GM21528 (cell line): ENCODE results near the gene RPLP1.
A peak's percentile ranks its signal among the peaks of the same experiment; 100 is the strongest.
"Not testable (repeated sequence)": the region's sequence is repeated elsewhere in the genome, so short reads cannot be mapped to it uniquely, and the experiment has no call there.

ENCODE experiments used
- ATAC-seq: cut with Tn5 transposase; IDR thresholded peaks from one replicate; pipeline ENCODE4 v1.9.1; 2021; ENCODE audit warnings: mild to moderate bottlenecking, moderate library complexity; ENCODE audit not compliant: unreplicated experiment, low FRiP score

RPLP1 gene

GRCh38 chr15:69435985-69436384, 16.6 kb upstream of the RPLP1 start:
- ATAC-seq: no peak

DNA sequence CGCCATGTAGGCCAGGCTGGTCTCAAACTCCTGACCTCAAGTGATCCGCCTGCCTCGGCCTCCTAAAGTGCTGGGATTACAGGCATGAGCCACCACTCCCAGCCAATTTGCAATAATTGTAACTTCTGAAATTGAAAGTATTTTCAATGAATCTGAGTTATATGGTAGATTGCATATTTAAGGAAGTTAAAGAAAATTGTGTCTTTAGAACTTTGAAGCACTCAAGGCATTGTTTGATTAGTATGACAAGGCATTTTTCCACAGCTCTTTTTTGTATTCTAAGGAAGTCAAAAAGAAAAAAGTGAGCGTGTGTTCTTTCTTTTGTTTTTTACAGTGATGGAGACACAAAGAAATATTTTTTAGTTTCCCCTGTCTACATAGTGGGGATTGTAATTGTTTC, 15.7 kb upstream of the RPLP1 start:
- no peak for ATAC-seq

GRCh38 chr15:69439623-69440022, 13.0 kb upstream of the RPLP1 start:
- ATAC-seq: no peak

DNA sequence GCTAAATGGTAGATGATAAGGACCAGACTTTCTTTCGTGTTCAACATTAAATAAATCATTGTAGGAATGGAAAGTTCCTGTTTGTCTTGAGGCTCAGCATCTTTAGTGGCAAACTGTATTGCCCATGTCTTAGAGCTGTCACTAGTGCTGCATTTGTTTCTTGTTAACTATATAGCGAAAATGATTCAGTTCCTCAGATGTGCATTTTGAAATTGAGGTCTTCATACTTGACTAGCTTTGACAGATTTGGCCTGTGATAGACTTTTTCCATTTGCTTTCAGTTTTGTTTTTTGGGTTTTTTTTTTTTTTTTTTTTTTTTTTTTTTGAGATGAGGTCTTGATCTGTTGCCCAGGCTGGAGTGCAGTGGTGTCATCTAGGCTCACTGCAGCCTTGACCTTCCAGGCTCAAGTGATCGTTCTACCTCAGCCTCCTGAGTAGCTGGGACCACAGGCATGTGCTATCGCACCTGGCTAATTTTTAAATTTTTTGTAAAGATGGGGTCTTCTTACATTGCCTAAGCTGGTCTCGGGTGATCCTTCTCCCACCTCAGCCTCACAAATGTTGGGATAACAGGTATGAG, 9.5 kb upstream of the RPLP1 start:
- ATAC-seq: peak; percentile 60

GRCh38 chr15:69444686-69445085, 7.9 kb upstream of the RPLP1 start:
- ATAC-seq: no peak

DNA sequence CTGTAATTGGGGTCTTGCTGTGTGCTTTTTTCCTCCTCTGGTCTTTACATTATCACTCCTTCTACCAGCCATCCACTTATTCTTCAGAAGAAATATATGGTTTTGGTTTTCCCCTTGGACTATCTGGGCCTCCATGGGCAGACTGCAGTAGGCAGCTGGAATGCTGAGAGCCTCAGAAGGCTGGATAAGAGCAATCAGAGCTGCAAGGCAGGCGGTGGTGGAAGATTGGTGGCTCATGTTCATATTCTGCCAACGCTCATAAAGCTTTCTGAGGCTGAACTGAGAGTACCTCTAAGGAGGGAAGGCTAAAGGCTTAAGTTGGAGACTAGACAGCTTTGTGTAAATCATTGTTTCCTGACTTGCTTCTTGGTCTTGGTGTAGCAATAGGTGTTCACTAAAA, 5.7 kb upstream of the RPLP1 start:
- no peak for ATAC-seq

DNA sequence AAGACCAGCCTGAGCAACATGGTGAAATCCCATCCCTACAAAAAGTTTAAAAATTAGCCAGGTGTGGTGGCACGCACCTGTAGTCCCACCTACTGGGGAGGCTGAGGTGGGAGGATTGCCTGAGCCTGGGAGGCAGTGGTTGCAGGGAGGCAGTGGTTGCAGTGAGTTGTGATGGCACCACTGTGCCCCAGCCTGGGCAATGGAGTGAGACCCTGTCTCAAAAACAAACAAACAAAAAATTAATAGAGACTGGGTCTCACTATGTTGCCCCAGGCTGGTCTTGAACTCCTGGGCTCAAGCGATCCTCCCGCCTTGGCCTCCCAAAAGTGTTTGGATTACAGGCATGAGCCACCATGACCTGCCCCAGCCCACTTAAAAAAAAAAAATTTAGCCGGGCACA, 2.4 kb upstream of the RPLP1 start:
- not testable (repeated sequence) for ATAC-seq

DNA sequence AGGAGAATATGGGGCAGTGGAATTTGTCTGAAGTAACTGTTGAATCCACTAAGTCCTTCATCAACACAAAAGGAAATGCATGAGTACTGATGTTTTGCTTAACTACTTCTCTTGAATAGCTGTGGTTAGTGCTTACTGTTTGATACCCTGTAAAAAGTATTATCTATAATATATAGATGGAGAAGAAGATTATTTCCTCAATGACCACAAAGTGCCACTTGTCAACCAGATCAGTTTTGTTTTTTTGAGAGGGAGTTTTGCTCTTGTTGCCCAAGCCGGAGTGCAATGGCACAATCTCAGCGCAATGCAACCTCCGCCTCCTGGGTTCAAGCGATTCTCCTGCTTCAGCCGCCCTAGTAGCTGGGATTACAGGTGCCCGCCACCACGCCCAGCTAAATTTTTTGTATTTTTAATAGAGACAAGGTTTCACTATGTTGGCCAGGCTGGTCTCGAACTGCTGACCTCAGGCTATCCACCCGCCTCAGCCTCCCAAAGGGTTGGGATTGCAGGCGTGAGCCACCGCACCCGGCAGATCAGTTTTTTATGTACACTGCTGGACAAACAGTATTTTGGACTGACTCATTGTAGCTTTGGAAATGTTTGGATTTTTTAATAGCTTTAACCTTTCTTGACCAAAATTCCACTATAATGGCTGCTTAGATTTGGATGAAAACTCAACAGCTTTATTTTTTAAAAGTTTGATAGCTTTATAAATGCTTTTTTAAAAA, 1.5 kb upstream of the RPLP1 start:
- no peak for ATAC-seq

- ATAC-seq: peak; percentile 34
Observed at GRCh38 chr15:69451951-69452691, 497 bp upstream of the RPLP1 start.

DNA sequence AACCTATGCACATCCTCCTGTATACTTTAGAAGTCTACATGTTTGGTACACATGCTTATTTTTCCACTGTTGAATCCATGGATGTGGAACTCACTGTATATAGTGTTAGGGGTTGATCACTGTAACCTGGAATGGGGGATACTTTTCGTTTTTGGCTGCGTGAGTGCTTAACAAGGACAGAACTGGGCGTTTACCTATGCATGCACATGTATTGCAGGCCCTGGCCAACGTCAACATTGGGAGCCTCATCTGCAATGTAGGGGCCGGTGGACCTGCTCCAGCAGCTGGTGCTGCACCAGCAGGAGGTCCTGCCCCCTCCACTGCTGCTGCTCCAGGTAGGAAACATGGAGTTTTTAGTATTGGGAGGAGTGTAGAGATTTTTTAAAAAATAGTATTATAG, 2.3 kb downstream of the RPLP1 start:
- no peak for ATAC-seq

GRCh38 chr15:69456208-69457166, 3.9 kb downstream of the RPLP1 start:
- ATAC-seq: no peak

DNA sequence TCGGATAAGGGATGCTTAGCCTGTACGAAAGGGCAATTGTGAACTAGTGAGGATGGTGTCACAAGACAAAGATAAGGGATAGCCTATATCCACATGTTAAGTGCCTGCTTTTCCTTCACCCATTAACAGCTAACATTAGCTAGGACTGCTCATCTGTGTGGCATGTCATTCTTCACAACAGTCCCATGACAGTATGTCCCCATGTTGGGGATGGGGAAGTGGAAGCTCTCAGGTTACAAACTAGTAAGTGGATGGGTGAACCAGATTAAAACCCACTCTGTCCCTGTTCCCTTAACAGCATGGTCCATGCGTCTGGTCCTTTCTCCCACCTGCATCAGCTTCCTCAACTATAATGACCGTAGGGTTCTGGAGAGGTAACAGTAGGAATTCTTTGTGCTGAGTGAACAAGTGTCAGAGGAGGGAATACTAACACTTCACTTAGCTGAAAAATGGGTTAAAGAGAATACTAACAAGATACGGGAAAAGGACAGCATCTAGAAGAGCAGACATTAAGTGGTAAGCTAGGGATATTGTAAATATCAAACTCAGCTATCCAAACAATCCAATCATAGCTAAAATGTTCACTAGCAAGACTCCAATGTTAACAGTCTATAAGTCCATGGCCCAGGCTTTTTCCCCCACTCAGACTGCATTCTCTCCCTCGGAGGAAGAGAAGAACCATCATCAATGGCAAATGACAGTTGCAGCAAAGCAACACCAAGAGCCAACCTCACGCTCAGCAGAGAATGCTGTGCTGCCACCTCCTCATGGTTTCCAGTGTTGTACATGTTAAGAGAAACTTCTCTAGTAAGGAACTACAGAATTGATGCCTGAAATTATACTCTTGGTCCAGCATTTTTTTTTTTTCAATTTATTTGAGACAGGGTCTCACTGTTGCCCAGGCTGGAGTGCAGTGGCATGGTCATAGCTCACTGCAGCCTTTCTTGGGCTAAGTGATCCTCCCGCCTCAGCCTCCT, 5.0 kb downstream of the RPLP1 start:
- no peak for ATAC-seq

DNA sequence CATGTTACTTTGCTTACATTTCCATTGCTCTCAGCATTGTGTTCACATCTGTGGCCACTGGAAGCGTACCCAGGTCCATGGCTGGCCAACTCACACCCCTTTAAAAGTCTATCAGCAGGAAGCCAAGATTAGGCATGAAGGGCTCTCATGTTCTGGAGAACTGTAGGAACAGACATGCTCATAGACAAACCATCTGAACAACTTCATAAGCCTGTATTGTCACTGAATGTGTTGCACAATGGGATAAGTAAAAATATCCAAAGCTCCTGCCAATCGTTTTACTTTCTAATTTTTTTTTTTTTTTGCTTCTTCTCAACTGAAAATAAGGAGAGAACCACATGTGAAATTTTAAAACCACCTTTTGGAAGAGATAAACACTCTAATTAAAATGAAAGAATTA, 6.4 kb downstream of the RPLP1 start:
- no peak for ATAC-seq

GRCh38 chr15:69460481-69460880, 7.9 kb downstream of the RPLP1 start:
- ATAC-seq: no peak

DNA sequence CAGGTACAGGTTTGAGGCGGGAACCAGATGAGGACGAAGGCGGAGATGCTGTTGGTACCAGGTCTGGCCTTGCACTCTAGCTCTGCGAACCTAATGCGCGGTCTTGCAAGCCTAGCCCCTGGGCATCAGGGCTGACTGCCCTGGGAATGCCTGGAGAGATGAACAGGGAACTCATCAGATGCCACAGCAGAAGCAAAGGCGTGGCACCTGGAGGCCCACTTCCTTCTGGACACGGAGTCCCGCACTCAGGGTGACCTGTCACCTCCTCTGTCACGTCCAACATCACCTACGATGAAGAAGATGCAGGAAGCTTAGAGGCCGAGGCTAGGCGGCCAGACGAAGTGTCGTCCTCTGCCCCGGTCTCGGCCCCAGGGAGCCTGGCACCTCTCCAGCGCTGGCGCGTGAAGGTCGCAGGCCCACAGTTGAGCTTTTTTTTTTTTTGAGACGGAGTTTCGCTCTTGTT, 9.4 kb downstream of the RPLP1 start:
- peak; percentile 10 for ATAC-seq

DNA sequence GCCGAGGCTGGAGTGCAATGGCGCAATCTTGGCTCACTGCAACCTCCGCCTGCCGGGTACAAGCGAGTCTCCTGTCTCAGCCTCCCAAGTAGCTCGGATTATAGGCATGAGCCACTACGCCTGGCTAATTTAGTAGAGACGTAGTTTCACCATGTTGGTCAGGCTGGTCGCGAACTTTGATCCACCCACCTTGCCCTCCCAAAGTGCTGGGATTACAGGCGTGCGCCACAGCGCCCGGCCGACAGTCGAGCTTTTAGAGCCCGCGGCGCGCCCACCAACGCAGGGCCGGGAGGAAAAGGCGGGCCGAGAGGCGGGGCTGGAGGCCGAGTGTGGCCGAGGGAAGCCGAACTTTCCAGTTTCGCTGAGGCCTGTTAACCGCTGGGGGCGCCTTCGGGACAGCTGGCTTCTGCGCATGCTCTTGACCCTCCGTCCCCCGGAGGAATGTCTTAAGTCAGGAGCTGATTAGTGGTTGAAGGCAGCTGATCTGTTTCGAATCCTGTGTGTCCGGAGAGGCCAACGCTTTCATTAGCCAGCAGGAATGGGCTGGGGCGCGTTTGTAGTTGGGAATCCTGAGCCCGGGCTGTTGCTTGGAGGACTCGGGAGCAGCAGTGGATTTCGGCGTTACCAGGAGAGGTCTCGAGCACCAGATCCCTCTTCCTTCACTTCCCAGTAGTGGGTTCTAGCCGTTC, 10.0 kb downstream of the RPLP1 start:
- ATAC-seq: peak; percentile 81

GRCh38 chr15:69463182-69463756, 10.7 kb downstream of the RPLP1 start:
- no peak for ATAC-seq

- ATAC-seq: no peak
Observed at GRCh38 chr15:69465253-69465652, 12.6 kb downstream of the RPLP1 start.
